Fibroblast of pulmonary artery (primary cell): ENCODE results near the gene KRT13.
A peak's percentile ranks its signal among the peaks of the same experiment; 100 is the strongest.

ENCODE experiments used
- DNase-seq: peaks from one replicate; pipeline ENCODE4 v3.0.0-alpha.2; 2010; ENCODE audit warnings: low read depth
- H3K4me3 ChIP-seq: replicated peaks from 2 replicates; pipeline ENCODE4 v1.5.1; 2011; ENCODE audit warnings: low read depth, mild to moderate bottlenecking, control low read depth, low read length, moderate library complexity
- CTCF ChIP-seq: IDR thresholded peaks from 2 replicates; pipeline ENCODE4 v1.5.1; 2011; ENCODE audit warnings: mild to moderate bottlenecking, control low read depth, low read length, inconsistent platforms; ENCODE audit errors: missing control alignments

KRT13 gene

GRCh38 chr17:41474863-41475262 is 30.5 kb downstream of the KRT13 start:
- TF ChIP-seq CTCF: no peak
- no peak overlapping the region for H3K4me3 ChIP-seq
- DNase-seq: no peak

- no peak overlapping the region for H3K4me3 ChIP-seq
- no peak for TF ChIP-seq CTCF
- no peak for DNase-seq
These were observed 37.1 kb downstream of the KRT13 start for GRCh38 chr17:41468346-41468745.

- DNase-seq: peak; percentile 56
These were observed 37.9 kb downstream of the KRT13 start for GRCh38 chr17:41467561-41467960.

GRCh38 chr17:41466988-41467387 is 38.4 kb downstream of the KRT13 start, which contains the start of gene KRT32:
Gene KRT32 (minus strand): TSS chr17:41467386. CDS start chr17:41467325, 61 bp downstream.
- no peak for TF ChIP-seq CTCF
- DNase-seq: no peak
- no peak within 1 kb of the TSS for H3K4me3 ChIP-seq

More at GRCh38 chr17:41467561-41467960, 37.9 kb downstream of the KRT13 start:
- no peak for TF ChIP-seq CTCF
- no peak overlapping the region for H3K4me3 ChIP-seq

GRCh38 chr17:41464682-41465081 is 40.7 kb downstream of the KRT13 start:
- peak; percentile 74 for DNase-seq
- no peak for TF ChIP-seq CTCF
- H3K4me3 ChIP-seq: no peak overlapping the region

- DNase-seq: no peak
- no peak for TF ChIP-seq CTCF
- H3K4me3 ChIP-seq: no peak overlapping the region
These were observed 41.2 kb downstream of the KRT13 start for GRCh38 chr17:41464173-41464572.

- H3K4me3 ChIP-seq: no peak overlapping the region
- DNase-seq: no peak
- no peak for TF ChIP-seq CTCF
These were observed 41.7 kb downstream of the KRT13 start for GRCh38 chr17:41463746-41464145.
